Keratinocyte (primary cell): Measurements from ENCODE around the gene SMIM38. TPM values are rescaled to one million over a fixed set of nuclear protein-coding genes. Genes with fewer than 3 reads are reported as not detected.

ENCODE experiments used
- DNase-seq: peaks from one replicate; pipeline ENCODE4 v3.0.0-alpha.2; 2011; ENCODE audit warnings: low read depth, missing footprints, low spot score
- FAIRE-seq: peaks from 2 replicates; lab custom pipeline; 2011; peaks lifted over from hg19 to GRCh38; lab: Jason Lieb, UNC
- H2AFZ ChIP-seq: 2 replicates; pipeline ENCODE4 v1.6.0; 2012; ENCODE audit warnings: low read length, control low read depth, inconsistent platforms; ENCODE audit not compliant: control insufficient read depth
- H3K27ac ChIP-seq: 2 replicates; pipeline ENCODE4 v1.5.1; 2011; ENCODE audit warnings: low read length; ENCODE audit not compliant: control insufficient read depth, insufficient read depth
- H3K27me3 ChIP-seq: 3 replicates; pipeline ENCODE4 v1.6.0; 2011; ENCODE audit warnings: low read length; ENCODE audit not compliant: control insufficient read depth, insufficient read depth; ENCODE audit errors: extremely low read depth
- H3K36me3 ChIP-seq, 2 experiments: 2 replicates in 1 of 2; 3 replicates in 1 of 2; pipeline ENCODE4 v1.5.1; 2011; ENCODE audit warnings: low read length in 2 of 2, mild to moderate bottlenecking in 1 of 2; ENCODE audit not compliant: control insufficient read depth in 2 of 2, insufficient read depth in 2 of 2; ENCODE audit errors: extremely low read depth in 1 of 2
- H3K4me1 ChIP-seq: 3 replicates; pipeline ENCODE4 v1.5.1; 2011; ENCODE audit warnings: low read length; ENCODE audit not compliant: control insufficient read depth, insufficient read depth; ENCODE audit errors: extremely low read depth
- H3K4me2 ChIP-seq: 3 replicates; pipeline ENCODE4 v1.6.0; 2011; ENCODE audit warnings: low read depth, low read length; ENCODE audit not compliant: control insufficient read depth, insufficient read depth; ENCODE audit errors: extremely low read depth
- H3K4me3 ChIP-seq, 3 experiments: fragments of 200-600 bp in 1 of 3; sonication (generic) in 1 of 3; 2 replicates in 2 of 3; 3 replicates in 1 of 3; pipeline ENCODE4 v1.5.1; 2011 to 2016; ENCODE audit warnings: low read length in 3 of 3, mild to moderate bottlenecking in 3 of 3, control low read depth in 2 of 3, inconsistent platforms in 1 of 3, low read depth in 1 of 3, mixed read lengths in 1 of 3, mixed run types in 1 of 3, moderate library complexity in 1 of 3; ENCODE audit not compliant: control insufficient read depth in 2 of 3, insufficient read depth in 2 of 3; ENCODE audit errors: extremely low read depth in 1 of 3
- H3K79me2 ChIP-seq: 2 replicates; pipeline ENCODE4 v1.6.0; 2012; ENCODE audit warnings: low read length; ENCODE audit not compliant: control insufficient read depth, insufficient read depth
- H3K9ac ChIP-seq: 3 replicates; pipeline ENCODE4 v1.6.0; 2011; ENCODE audit warnings: low read length; ENCODE audit not compliant: control insufficient read depth, insufficient read depth; ENCODE audit errors: extremely low read depth
- H3K9me1 ChIP-seq: 3 replicates; pipeline ENCODE4 v1.6.0; 2011; ENCODE audit warnings: low read length; ENCODE audit not compliant: control insufficient read depth, insufficient read depth; ENCODE audit errors: extremely low read depth
- H3K9me3 ChIP-seq: 2 replicates; pipeline ENCODE4 v1.5.1; 2012; ENCODE audit warnings: low read depth, low read length; ENCODE audit not compliant: control insufficient read depth
- H4K20me1 ChIP-seq: 3 replicates; pipeline ENCODE4 v1.6.0; 2011; ENCODE audit warnings: low read length; ENCODE audit not compliant: control insufficient read depth, insufficient read depth; ENCODE audit errors: extremely low read depth
- CTCF ChIP-seq, 3 experiments: IDR thresholded peaks in 1 of 3; conservative IDR thresholded peaks in 1 of 3; optimal IDR thresholded peaks in 1 of 3; 2 replicates in 2 of 3; 3 replicates in 1 of 3; pipeline versions ENCODE3 to v1.5.1; 2011; ENCODE audit warnings: low read length in 3 of 3, mild to moderate bottlenecking in 3 of 3, moderate library complexity in 2 of 3, control low read depth in 1 of 3, inconsistent platforms in 1 of 3; ENCODE audit not compliant: insufficient read depth in 2 of 3; ENCODE audit errors: extremely low read depth in 1 of 3
- EZH2 ChIP-seq: IDR thresholded peaks from one replicate; pipeline ENCODE4 v1.6.1; 2012; ENCODE audit warnings: inconsistent platforms, mild to moderate bottlenecking, low read length, moderate library complexity
- dilution Hi-C: fragments of 300-500 bp; cut with MboI; formaldehyde crosslinking; loops from one replicate; pipeline ENCODE4 v1.7.0; 2020; ENCODE audit warnings: low sequenced_read_pairs; ENCODE audit not compliant: extremely low pct_ligation_motif_present
- polyA plus RNA-seq, 5 experiments: library from polyadenylated mRNA; depleted of rRNA in 3 of 5; stranded (reverse) in 3 of 5; stranded (forward) in 1 of 5; unstranded in 1 of 5; fragments of >200 nt; gene quantifications; 1 replicate in 1 of 5; 2 replicates in 3 of 5; 3 replicates in 1 of 5; pipeline versions ENCODE4 v1.2.1 to v1.2.3, GENCODE V29; 2011 to 2012; ENCODE audit warnings: missing spikeins in 2 of 5, low read depth in 1 of 5, low replicate concordance in 1 of 5

SMIM38 gene
- polyA plus RNA-seq, 1 donor (not counting 4 experiments of a cell fraction or from before 2014, with no cell fraction given) = not detected

DNA sequence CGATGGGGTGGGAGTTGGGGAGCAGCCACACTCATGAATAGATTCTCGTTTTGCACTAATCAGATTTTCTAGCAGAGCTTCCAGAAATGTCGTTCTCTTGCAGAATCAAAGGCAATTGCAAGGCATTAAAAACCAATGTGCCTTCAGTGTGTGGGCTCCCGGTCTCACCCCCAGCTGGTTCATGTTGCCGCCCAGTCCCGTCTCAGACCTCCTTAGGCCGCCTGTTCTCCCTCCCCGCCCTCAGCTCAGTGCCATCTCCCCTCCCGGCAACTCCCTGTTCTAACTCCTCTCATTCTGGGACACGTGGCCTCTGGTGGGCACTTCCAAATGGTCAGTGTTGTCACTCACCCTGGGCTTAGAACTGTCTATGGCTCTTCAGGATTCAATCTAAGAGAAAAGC lies 42.5 kb upstream of the SMIM38 start:
- dilution Hi-C loops = loop anchor here (10.0 to 25.0 kb wide), 2 partner anchors 124 to 552 kb away; no protein-coding TSS in a partner anchor
- FAIRE-seq (no peak), DNase-seq (no peak)
- Histone ChIP-seq H3K9me1 (no peaks in the 10 kb centered on the region), H3K79me2 (no peaks in the 10 kb centered on the region), H3K9ac (no peak overlapping the region), H3K4me1 (no peaks in the 10 kb centered on the region), H3K9me3 (no peaks in the 10 kb centered on the region), H3K27me3 (peaks cover 32% of the 10 kb centered on the region), H2AFZ (no peak overlapping the region), H3K4me2 (no peak overlapping the region), H4K20me1 (no peaks in the 10 kb centered on the region), H3K4me3 (no peak overlapping the region), H3K27ac (no peak overlapping the region), H3K36me3 (no peaks in the 10 kb centered on the region)
- no peak for TF ChIP-seq EZH2
- TF ChIP-seq CTCF (optimal IDR thresholded peaks at IDR 0.05 in 1 of 3, IDR thresholded peaks at IDR 0.05 in 1 of 3, conservative IDR thresholded peaks at IDR 0.05 in 1 of 3; ENCODE audit: extremely low read depth in 1 of 3, insufficient read depth in 2 of 3, low read length in 3 of 3) = no peak

DNA sequence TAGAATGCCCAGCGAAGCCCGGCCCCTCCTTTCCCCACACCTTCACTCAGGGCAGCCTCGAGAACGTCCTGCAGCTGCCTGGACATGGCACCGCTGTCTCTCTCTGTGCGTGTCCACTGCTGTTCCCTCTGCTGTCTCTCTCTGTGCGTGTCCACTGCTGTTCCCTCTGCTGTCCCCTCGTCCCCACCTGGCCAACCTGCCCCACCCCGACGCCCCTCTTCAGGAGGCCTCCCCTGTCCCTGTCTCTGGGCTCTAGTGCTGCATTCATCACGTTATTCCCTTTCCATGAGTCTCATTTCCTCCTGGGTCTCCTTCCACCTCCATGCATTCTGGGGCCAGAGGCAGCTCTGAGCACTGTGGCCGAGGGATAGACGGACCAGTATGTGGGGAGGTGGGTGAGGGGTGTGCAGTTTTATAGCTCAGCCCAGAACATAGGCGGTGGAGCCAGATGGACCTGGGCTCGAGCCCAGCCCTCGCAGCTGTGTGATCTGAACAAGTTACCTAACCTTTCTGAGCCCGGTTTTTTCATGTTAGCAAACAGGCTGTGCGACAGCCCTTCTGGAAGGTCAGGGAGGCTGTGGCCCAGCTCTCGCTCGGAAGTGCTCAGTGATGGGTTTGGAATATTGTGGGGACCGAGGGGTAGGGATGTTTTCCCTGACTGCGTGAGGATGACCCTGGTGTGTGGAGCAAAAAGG lies 41.9 kb upstream of the SMIM38 start:
- no peak overlapping the region for H3K4me2 ChIP-seq
- no peaks in the 10 kb centered on the region for H3K36me3 ChIP-seq
- no peaks in the 10 kb centered on the region for H4K20me1 ChIP-seq
- no peaks in the 10 kb centered on the region for H3K4me1 ChIP-seq
- no peak overlapping the region for H3K27ac ChIP-seq
- no peaks in the 10 kb centered on the region for H3K9me3 ChIP-seq
- no peak for TF ChIP-seq EZH2
- TF ChIP-seq CTCF (optimal IDR thresholded peaks at IDR 0.05 in 1 of 3, IDR thresholded peaks at IDR 0.05 in 1 of 3, conservative IDR thresholded peaks at IDR 0.05 in 1 of 3; ENCODE audit: extremely low read depth in 1 of 3, insufficient read depth in 2 of 3, low read length in 3 of 3) = no peak
- DNase-seq (no peak), FAIRE-seq (no peak)
- no peak overlapping the region for H3K4me3 ChIP-seq
- no peaks in the 10 kb centered on the region for H3K79me2 ChIP-seq
- dilution Hi-C loops = loop anchor here (10.0 to 25.0 kb wide), 2 partner anchors 124 to 551 kb away; no protein-coding TSS in a partner anchor
- no peak overlapping the region for H2AFZ ChIP-seq
- H3K9ac ChIP-seq = no peak overlapping the region
- H3K27me3 ChIP-seq = peaks cover 31% of the 10 kb centered on the region
- no peaks in the 10 kb centered on the region for H3K9me1 ChIP-seq
